ENCODE results near the gene TMPRSS9. TPM values are rescaled to one million over a fixed set of nuclear protein-coding genes. Genes with fewer than 3 reads are reported as not detected.
A peak's percentile ranks its signal among the peaks of the same experiment; 100 is the strongest.

Gene TMPRSS9
- total RNA-seq, 3 donors from 2014 or later = not detected

DNA sequence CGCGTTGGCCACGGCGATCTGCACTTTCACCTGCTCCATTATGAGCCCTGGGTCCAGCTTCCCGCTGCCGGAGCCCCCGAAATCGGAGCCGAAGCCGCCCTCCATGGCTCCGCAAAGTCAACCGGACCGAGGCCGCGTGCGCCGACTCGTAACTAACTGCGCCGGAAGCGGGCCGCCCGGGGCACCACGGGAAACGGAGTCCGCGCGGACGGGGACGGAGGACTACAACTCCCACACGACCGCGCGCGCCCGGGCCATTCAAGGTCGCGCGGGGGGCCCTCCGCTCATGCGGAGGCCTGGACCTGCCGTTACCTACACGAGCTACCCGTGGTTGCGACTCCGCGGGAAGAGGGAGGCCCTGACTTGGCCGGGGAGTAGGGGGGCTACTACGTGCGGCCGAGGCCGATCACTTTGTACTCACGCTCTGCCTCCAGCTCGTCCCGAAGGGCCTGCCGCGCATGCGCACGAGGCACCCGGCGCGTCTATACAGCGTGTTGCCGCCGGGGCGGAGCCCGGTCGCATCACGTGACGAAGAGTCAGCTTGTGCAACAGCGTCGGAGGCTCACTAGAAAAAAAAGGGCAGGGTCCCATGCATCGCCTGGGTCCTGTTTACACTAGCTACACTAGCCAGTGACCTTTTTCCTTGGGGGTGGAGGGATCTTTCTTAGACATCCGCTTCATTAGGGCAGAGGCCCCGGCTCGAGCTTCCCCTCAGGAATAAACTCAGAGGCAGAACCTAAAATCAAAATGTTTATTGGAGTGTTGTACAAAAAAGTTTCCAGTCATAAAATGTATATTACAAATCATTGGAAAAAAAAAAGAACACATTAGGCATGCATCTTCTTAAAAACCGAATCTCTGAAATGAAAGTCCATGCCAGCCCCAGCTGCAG is 67.6 kb downstream of the TMPRSS9 start, which contains the start of gene TIMM13:
Gene TIMM13, minus strand, starts transcription at position 158 of the 892 bp plus-strand sequence. Its CDS starts 53 bp downstream, at position 105.
- DNase-seq (peak; percentile 94), ATAC-seq (peak; percentile 92 to 94)
- Mint-ChIP-seq H3K36me3 (ENCODE audit: insufficient read depth) (peaks cover 6% of the 10 kb centered on the region), H3K27me3 (ENCODE audit: low read depth) (no peaks in the 10 kb centered on the region), H3K4me1 (ENCODE audit: low read depth) (peaks cover 10% of the 10 kb centered on the region), H3K9me3 (no peaks in the 10 kb centered on the region), H3K4me3 (peak within 1 kb of the TSS; percentile 94)

DNA sequence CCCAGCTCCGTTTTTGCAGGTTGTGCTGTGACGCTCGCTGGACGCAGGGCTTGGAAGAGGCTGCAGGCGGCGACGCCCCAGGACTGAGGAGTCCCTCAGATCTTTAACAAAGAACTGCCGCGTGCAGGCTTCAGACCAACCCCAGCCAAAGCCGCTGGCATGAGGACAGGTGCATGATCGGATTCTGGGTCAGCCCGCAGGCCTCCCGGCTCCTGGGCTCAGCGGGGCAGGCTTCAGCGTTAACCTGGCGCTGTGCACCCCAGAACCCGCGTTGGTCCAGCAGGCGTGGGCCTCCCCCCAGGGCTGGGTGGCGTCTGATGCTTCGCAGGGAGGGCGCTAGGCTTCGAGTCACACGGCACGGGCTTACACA is 68.2 kb downstream of the TMPRSS9 start:
- Mint-ChIP-seq H3K27me3 (ENCODE audit: low read depth) (no peaks in the 10 kb centered on the region), H3K4me1 (ENCODE audit: low read depth) (peaks cover 10% of the 10 kb centered on the region), H3K9me3 (no peaks in the 10 kb centered on the region), H3K4me3 (peak overlapping the region; percentile 94), H3K36me3 (ENCODE audit: insufficient read depth) (peaks cover 6% of the 10 kb centered on the region)
- DNase-seq = no peak
- ATAC-seq = no peak

DNA sequence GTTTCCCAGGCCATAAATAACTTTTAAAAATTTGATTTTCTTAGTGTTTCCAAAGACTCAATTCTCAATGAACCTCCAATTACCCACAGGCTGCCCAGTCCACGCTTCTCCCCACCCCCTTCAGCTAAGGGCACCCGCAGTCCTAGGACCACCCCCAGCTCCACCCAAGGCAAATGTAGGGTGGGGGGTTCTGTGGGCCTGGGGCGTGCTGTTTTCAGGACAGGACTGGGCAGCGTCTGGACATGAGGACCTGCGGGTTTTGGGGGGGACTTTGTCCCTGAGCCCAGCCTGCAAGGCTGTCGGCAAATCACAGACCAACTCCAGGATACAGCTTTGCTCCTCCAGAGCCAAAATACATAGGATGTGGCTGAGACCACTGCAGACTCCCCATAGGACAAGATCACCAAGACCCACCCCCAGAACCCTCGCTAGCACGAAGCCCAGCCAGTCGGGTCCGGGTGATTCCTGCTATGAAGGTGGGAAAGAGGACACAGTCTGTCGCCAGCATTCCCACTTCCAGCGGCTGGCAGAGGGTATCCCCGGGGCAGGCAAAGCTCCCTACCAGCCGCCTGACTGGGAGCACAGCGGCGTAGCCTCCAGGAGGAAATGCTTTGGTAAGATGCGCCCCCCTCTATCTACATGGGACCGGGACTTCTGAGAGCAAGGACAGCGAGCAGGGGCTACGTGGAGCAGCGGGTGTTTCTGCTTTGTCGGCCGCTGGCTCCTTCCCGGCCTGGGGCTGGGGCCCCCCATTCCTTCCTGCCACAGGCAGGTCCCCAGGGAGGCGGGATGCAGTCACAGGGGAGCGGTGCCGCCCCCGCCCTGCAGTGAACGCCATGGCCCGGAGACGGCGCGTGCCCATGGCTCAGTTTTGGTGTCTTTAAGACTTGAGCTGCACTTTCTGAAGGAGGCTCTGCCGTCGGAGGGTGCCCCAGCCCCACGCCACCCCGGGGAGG is 69.0 kb downstream of the TMPRSS9 start:
- Mint-ChIP-seq H3K36me3 (ENCODE audit: insufficient read depth) (peaks cover 6% of the 10 kb centered on the region), H3K4me1 (ENCODE audit: low read depth) (peaks cover 10% of the 10 kb centered on the region), H3K27me3 (ENCODE audit: low read depth) (no peaks in the 10 kb centered on the region), H3K4me3 (no peak overlapping the region), H3K9me3 (no peaks in the 10 kb centered on the region)
- no peak for ATAC-seq
- DNase-seq = no peak

DNA sequence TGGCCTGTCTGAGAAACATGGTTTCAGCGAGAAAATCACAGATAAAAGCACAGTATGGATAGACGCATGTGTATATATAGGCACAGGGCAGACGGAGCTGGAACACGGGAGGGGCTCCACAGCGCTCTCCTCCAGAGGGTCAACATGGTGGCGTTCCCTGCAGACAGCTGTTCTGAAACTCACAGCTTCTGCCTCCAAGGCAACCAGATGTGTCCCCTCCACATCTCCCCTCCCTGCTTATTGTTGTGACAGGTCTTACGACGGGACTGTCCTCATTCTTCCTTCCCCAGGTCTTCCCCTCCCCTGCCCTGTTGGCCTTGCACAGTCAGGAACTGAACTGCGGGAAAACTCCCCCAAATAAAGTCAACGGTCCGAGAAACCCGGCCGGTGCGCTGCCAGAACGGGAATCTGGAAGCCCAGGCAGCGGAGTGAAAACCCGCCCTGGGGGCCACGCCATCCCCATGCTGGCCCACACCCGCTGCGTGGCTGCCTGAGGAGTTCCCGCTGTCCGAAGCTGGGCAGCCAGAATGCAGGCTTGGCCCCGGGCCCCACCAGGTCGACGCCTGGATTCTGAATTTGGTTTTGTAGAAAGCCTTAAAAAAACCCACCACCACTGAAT is 70.0 kb downstream of the TMPRSS9 start:
- Mint-ChIP-seq H3K36me3 (ENCODE audit: insufficient read depth) (peaks cover 8% of the 10 kb centered on the region), H3K4me1 (ENCODE audit: low read depth) (peaks cover 10% of the 10 kb centered on the region), H3K9me3 (no peaks in the 10 kb centered on the region), H3K27me3 (ENCODE audit: low read depth) (no peaks in the 10 kb centered on the region), H3K4me3 (no peak overlapping the region)
- DNase-seq (no peak), ATAC-seq (no peak)

DNA sequence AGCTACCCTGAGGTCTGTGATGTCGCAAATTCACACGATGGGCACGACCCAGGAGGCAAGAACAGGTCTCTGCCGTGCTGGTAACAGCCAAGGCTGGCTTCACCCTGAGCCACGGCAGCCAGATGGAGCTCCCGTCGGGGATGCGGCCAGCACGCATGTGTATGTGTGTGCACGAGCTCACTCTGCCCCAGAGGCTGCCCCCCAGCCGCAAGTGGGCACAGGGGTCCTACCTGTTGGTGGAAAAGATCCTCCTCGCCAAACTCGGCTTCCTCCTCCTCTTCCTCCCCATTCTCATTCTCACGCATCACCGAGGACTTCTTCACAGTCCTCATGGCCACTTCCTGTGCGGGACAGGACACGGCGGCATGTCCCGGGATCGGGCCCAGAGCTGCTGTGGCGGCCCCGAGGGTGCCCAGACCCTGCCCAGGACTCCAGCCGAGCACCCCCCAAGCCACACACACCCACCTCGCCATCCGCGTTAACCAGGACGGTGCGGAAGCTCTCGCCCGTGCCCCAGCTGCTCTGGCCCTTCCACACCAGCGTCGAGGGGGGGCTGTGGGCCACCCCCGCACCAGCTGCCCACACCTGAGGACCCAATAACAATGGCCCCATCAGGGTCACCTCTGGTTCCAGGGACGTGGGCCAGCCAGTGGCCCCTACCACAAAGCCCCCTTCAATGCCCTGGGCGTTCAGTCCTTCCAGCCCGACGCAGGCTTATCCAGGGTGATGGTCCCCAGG is 71.4 kb downstream of the TMPRSS9 start:
- ATAC-seq (no peak), DNase-seq (no peak)
- no peaks in the 10 kb centered on the region for H3K9me3 Mint-ChIP-seq
- H3K4me1 Mint-ChIP-seq (ENCODE audit: low read depth) = peaks cover 5% of the 10 kb centered on the region
- no peak overlapping the region for H3K4me3 Mint-ChIP-seq
- peaks cover 10% of the 10 kb centered on the region for H3K36me3 Mint-ChIP-seq (ENCODE audit: insufficient read depth)
- H3K27me3 Mint-ChIP-seq (ENCODE audit: low read depth) = no peaks in the 10 kb centered on the region

DNA sequence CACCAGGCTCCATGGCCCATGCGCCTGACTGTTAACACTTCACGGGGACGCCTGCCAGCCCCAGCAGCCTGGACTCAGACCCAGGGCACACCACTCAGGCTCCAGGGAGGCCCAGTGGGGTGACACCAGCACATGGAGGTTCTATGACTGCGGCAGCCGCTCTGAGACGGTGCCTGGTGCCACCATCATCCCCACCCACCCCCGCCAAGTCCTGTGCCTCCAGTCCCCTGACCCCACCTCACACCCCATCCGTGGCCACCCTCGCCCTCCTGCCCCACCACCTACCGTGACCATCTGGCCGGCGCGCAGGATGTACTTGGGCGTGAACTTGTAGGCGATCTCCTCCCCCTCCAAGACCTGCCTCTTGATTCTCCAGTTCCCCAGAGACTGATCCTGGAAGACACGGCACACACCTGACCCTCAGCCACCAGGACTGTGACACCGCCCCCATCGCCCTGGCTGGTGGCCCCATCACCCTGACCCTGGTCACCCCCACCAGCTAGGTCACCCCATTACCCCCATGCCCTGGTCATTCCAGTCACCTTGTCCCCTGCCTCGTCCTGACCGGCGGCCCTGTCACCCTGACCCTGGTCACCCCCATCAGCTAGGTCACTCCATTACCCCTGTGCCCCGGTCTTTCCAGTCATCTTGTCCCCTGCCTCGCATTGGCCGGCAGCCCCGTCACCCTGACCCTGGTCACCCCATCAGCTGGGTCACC is 72.2 kb downstream of the TMPRSS9 start:
- no peak overlapping the region for H3K4me3 Mint-ChIP-seq
- no peaks in the 10 kb centered on the region for H3K9me3 Mint-ChIP-seq
- peaks cover 4% of the 10 kb centered on the region for H3K4me1 Mint-ChIP-seq (ENCODE audit: low read depth)
- no peaks in the 10 kb centered on the region for H3K27me3 Mint-ChIP-seq (ENCODE audit: low read depth)
- peaks cover 9% of the 10 kb centered on the region for H3K36me3 Mint-ChIP-seq (ENCODE audit: insufficient read depth)
- DNase-seq (no peak), ATAC-seq (no peak)

DNA sequence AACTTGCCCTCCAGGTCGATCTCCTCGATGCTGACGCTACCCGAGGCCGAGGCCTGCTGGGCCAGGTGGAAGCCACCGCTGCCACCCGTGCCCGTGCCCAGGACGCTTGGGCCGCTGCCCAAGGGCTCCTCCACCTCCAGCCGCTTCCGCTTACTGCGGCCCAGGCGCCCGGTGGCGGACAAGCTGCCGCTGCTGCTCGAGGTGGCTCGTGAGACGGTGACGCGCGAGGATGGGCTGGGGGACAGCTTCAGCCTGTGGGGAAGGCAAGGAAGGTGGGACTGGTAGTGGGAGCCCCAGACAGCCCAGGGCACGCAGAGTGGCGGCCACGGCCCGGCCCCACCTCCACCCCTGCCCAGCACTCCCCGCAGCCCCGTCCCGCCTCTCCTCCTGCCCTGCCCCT is 73.8 kb downstream of the TMPRSS9 start:
- DNase-seq = no peak
- H3K36me3 Mint-ChIP-seq (ENCODE audit: insufficient read depth) = peaks cover 10% of the 10 kb centered on the region
- ATAC-seq = no peak
- H3K4me1 Mint-ChIP-seq (ENCODE audit: low read depth) = no peaks in the 10 kb centered on the region
- H3K4me3 Mint-ChIP-seq = no peak overlapping the region
- H3K9me3 Mint-ChIP-seq = no peaks in the 10 kb centered on the region
- no peaks in the 10 kb centered on the region for H3K27me3 Mint-ChIP-seq (ENCODE audit: low read depth)

DNA sequence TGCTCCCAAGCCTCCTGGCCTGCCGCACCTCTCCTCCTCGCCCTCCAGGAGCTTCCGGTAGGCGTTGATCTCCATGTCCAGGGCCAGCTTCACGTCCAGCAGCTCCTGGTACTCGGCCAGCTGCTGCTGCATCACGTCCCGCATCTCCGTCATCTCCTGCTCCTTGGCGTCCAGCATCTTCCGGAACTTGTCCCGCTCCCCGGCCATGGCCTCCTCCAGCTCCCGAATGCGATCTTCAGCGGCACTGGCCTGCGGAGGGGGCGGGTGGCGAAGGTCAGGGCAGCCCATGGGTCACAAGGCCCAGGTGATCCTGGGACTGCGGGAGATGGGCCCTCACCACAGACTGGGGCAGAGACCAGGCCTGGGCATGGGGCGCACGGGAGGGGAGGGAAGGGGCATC is 74.2 kb downstream of the TMPRSS9 start:
- Mint-ChIP-seq H3K27me3 (ENCODE audit: low read depth) (no peaks in the 10 kb centered on the region), H3K4me3 (no peak overlapping the region), H3K36me3 (ENCODE audit: insufficient read depth) (peaks cover 10% of the 10 kb centered on the region), H3K9me3 (no peaks in the 10 kb centered on the region), H3K4me1 (ENCODE audit: low read depth) (no peaks in the 10 kb centered on the region)
- DNase-seq = no peak
- ATAC-seq = no peak

DNA sequence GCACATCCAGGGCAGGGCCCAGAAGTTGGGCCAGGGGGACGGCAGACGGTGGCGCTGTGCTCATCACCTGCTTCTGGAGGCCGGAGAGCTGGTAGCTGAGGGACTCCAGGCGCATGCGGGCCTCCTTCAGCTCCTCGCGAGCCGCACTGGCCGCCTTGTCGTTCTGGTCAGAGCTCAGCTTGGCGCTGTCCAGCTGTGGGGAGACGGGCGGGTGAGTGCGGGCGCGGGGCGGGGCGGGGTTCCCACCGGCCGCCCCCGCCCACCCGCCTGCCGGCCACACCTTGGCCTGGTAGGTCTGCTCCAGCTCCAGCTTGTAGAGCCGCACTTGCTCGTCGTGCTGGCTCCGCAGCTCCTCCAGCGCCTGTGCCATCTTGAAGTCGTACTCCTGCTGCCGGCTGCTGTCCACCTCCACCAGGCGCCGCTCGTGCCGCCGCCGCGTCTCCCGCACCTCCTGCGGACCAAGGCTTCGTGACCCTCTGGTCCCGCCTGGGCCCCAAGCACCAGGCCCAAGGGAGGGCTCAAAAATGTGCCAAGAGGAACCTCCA is 74.7 kb downstream of the TMPRSS9 start:
- Mint-ChIP-seq H3K4me3 (no peak overlapping the region), H3K36me3 (ENCODE audit: insufficient read depth) (peaks cover 10% of the 10 kb centered on the region), H3K27me3 (ENCODE audit: low read depth) (no peaks in the 10 kb centered on the region), H3K9me3 (no peaks in the 10 kb centered on the region), H3K4me1 (ENCODE audit: low read depth) (no peaks in the 10 kb centered on the region)
- DNase-seq (no peak), ATAC-seq (no peak)

DNA sequence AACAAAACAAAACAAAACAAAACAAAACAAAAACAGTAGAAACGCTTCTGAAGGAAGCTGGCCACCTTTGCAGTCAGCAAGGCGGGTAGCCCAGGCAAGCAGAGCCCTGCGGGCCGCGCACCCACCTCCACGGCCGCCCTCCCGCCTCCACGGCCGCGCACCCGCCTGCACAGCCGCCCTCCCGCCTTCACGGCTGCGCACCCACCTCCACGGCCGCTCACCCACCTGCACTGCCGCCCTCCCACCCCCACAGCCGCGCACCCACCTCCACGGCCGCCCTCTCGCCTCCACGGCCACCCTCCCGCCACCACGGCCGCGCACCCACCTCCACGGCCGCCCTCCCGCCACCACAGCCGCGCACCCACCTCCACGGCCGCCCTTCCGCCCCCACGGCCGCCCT is 76.3 kb downstream of the TMPRSS9 start:
- ATAC-seq = no peak
- Mint-ChIP-seq H3K9me3 (no peaks in the 10 kb centered on the region), H3K36me3 (ENCODE audit: insufficient read depth) (peaks cover 12% of the 10 kb centered on the region), H3K27me3 (ENCODE audit: low read depth) (no peaks in the 10 kb centered on the region), H3K4me1 (ENCODE audit: low read depth) (no peaks in the 10 kb centered on the region), H3K4me3 (no peak overlapping the region)
- no peak for DNase-seq

DNA sequence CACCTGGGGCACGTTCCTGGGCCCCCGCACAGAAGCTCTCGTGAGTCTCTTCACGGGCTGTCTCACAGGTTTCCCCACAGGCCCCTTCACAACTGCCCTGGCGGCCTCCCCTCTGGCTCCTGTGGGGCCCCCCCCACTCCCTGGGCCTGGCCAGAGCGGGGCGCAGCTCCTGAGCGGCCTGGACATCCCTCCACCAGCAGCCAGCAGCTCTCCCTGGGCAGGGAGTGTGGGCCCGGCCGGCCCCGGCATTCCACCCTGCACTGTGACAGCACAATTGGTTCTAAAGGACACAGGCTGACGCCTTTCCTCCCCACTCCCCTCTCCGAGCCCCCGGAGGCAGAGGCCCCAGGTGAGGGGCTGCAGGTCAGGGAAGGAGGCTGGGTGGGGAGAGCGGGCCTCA is 76.9 kb downstream of the TMPRSS9 start:
- Mint-ChIP-seq H3K4me3 (no peak overlapping the region), H3K9me3 (no peaks in the 10 kb centered on the region), H3K36me3 (ENCODE audit: insufficient read depth) (peaks cover 11% of the 10 kb centered on the region), H3K27me3 (ENCODE audit: low read depth) (no peaks in the 10 kb centered on the region), H3K4me1 (ENCODE audit: low read depth) (no peaks in the 10 kb centered on the region)
- ATAC-seq (no peak), DNase-seq (no peak)

DNA sequence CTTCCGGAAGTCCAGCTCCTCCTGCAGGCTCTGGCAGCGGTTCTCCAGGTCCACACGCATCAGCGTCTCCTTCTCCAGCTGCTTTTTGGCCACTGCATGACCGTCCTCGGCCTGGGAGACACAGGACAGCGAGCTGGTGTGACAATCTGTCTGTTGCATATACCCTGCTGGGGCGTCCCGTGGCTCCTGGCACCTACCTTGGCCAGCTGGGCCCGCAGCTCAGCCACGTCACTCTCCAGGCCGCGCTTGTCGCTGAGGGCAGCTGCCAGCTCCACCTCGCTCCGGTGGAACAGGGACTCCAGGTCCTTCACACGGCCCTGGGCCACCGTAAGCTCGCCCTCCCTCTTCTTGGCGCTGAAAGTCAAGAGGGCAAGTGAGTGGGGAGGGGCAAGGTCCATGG is 78.1 kb downstream of the TMPRSS9 start:
- no peaks in the 10 kb centered on the region for H3K4me1 Mint-ChIP-seq (ENCODE audit: low read depth)
- peaks cover 11% of the 10 kb centered on the region for H3K36me3 Mint-ChIP-seq (ENCODE audit: insufficient read depth)
- H3K9me3 Mint-ChIP-seq = no peaks in the 10 kb centered on the region
- no peak for ATAC-seq
- no peak for DNase-seq
- H3K27me3 Mint-ChIP-seq (ENCODE audit: low read depth) = no peaks in the 10 kb centered on the region
- H3K4me3 Mint-ChIP-seq = no peak overlapping the region

DNA sequence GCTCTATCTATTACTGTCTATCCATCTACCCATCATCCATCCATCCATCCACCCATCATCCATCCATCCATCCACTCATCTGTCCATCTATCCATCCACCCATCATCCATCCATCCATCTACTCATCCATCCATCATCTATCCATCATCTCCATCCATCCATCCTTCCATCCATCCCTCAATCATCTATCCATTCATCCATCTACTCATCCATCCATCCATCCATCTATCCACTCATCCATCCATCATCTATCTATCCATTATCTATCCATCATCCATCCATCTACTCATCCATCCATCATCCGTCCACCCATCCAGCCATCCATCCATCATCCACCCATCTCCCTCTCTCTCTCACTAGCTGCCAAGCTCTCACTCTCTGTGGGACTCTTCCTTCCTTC is 80.5 kb downstream of the TMPRSS9 start:
- DNase-seq (no peak), ATAC-seq (no peak)
- peaks cover 7% of the 10 kb centered on the region for H3K36me3 Mint-ChIP-seq (ENCODE audit: insufficient read depth)
- no peaks in the 10 kb centered on the region for H3K27me3 Mint-ChIP-seq (ENCODE audit: low read depth)
- no peaks in the 10 kb centered on the region for H3K9me3 Mint-ChIP-seq
- no peaks in the 10 kb centered on the region for H3K4me1 Mint-ChIP-seq (ENCODE audit: low read depth)
- no peak overlapping the region for H3K4me3 Mint-ChIP-seq

Data from activated T-cell treated with anti-CD3 and anti-CD28 coated beads, Interleukin-2, amount 50 U/mL, for 4 hours (primary cell).